CD8-positive, alpha-beta memory T cell (primary cell): ENCODE results near the gene TMIGD3. TPM values are rescaled to one million over a fixed set of nuclear protein-coding genes. Genes with fewer than 3 reads are reported as not detected.

ENCODE experiments used
- CTCF ChIA-PET: fragments of 350-600 bp; sonication (Branson Sonifier 250); formaldehyde crosslinking; loops from one replicate; lab custom pipeline; 2021; ENCODE audit warnings: antibody characterized with exemption; lab: Charles Lee
- POLR2A ChIA-PET: fragments of 350-600 bp; sonication (Branson Sonifier 250); formaldehyde crosslinking; loops from one replicate; lab custom pipeline; 2021; ENCODE audit warnings: antibody characterized with exemption; lab: Charles Lee
- DNase-seq, 5 donors: peaks; one replicate each; pipeline versions ENCODE4 v3.0.0 to v3.0.0-alpha.2; 2020 to 2022; ENCODE audit warnings: mixed read lengths in 1 of 5
- H3K27ac ChIP-seq: one replicate; pipeline ENCODE4 v1.7.0; 2013; ENCODE audit warnings: low read depth, mild to moderate bottlenecking, low read length, moderate library complexity
- H3K27me3 ChIP-seq: 2 replicates; pipeline ENCODE4 v1.7.0; 2013; ENCODE audit warnings: low read length, mild to moderate bottlenecking; ENCODE audit not compliant: insufficient read depth, poor library complexity, severe bottlenecking
- H3K36me3 ChIP-seq: 2 replicates; pipeline ENCODE4 v1.7.0; 2013; ENCODE audit warnings: mild to moderate bottlenecking, low read length, moderate library complexity; ENCODE audit not compliant: insufficient read depth
- H3K4me1 ChIP-seq: 2 replicates; pipeline ENCODE4 v1.7.0; 2013; ENCODE audit warnings: mild to moderate bottlenecking, low read length, moderate library complexity; ENCODE audit not compliant: insufficient read depth
- H3K4me3 ChIP-seq: 2 replicates; pipeline ENCODE4 v1.7.0; 2013; ENCODE audit warnings: mild to moderate bottlenecking, low read length
- H3K9me3 ChIP-seq: 2 replicates; pipeline ENCODE4 v1.7.0; 2013; ENCODE audit warnings: mild to moderate bottlenecking, low read length
- H3K27ac Mint-ChIP-seq, 8 donors: one replicate each; pipeline ENCODE4 v1.8.0; 2020 to 2021; ENCODE audit warnings: mixed read lengths in 8 of 8, mild to moderate bottlenecking in 6 of 8, inconsistent platforms in 3 of 8, moderate library complexity in 3 of 8
- H3K27me3 Mint-ChIP-seq, 2 donors: one replicate each; pipeline ENCODE4 v1.8.0; 2020 to 2021; ENCODE audit warnings: mixed read lengths in 2 of 2, mild to moderate bottlenecking in 1 of 2, moderate library complexity in 1 of 2
- H3K36me3 Mint-ChIP-seq, 3 donors: one replicate each; pipeline ENCODE4 v1.8.0; 2020 to 2021; ENCODE audit warnings: mixed read lengths in 3 of 3, inconsistent platforms in 1 of 3, mild to moderate bottlenecking in 1 of 3
- H3K4me1 Mint-ChIP-seq, 3 donors: one replicate each; pipeline ENCODE4 v1.8.0; 2020 to 2021; ENCODE audit warnings: mixed read lengths in 3 of 3, inconsistent platforms in 1 of 3, mild to moderate bottlenecking in 1 of 3
- H3K4me3 Mint-ChIP-seq, 7 donors: one replicate each; pipeline ENCODE4 v1.8.0; 2020 to 2021; ENCODE audit warnings: mixed read lengths in 7 of 7, mild to moderate bottlenecking in 6 of 7, moderate library complexity in 4 of 7, inconsistent platforms in 2 of 7
- H3K9me3 Mint-ChIP-seq, 5 donors: one replicate each; pipeline ENCODE4 v1.8.0; 2020 to 2022; ENCODE audit warnings: mixed read lengths in 5 of 5, mild to moderate bottlenecking in 3 of 5, moderate library complexity in 2 of 5, inconsistent platforms in 1 of 5
- polyA plus RNA-seq: library from polyadenylated mRNA; unstranded; fragments of 300-500 nt; fragmentation: Illumina TruSeq; gene quantifications from one replicate; pipeline ENCODE4 v1.2.3, GENCODE V29; 2021
- total RNA-seq, 2 experiments: library from RNA; stranded (reverse); gene quantifications; one replicate each; pipeline ENCODE4 v1.2.3, GENCODE V29; 2021

TMIGD3 gene
- total and polyA plus RNA-seq, 3 experiments from 2014 or later = 0.26 TPM; not detected in 2

DNA sequence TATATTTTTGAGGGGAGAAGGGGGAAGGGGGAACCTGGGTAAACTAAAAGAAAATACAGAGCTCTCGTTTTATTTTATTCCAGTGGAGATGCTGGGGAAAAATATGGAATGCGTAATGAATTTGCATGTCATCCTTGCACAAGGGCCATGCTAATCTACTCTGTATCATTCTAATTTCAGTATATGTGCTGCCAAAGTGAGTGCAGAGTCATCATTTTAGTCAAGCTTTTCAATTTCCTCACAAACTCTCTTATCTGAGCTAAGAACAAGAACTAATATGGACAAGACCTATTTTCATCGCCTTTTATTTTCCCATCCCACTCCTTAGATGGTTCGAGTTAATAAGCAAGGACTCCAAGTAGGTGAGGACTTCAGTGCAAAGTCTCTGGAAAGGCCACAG lies 13.2 kb downstream of the TMIGD3 start:
- no peak for DNase-seq
- Mint-ChIP-seq H3K4me3 (no peak overlapping the region), H3K9me3 (no peaks in the 10 kb centered on the region), H3K36me3 (no peaks in the 10 kb centered on the region), H3K4me1 (no peaks in the 10 kb centered on the region), H3K27ac (no peak overlapping the region), H3K27me3 (no peaks in the 10 kb centered on the region)
- H3K36me3 ChIP-seq = no peaks in the 10 kb centered on the region
- POLR2A ChIA-PET = no interaction called here
- no peak overlapping the region for H3K4me3 ChIP-seq
- no peaks in the 10 kb centered on the region for H3K27me3 ChIP-seq
- CTCF ChIA-PET = interaction anchor here (0.8 to 1.2 kb wide), 3 partner anchors 9 to 18 kb away, joined by 3 to 4 read pairs (median 3); no protein-coding TSS in a partner anchor
- no peaks in the 10 kb centered on the region for H3K4me1 ChIP-seq
- no peak overlapping the region for H3K27ac ChIP-seq
- H3K9me3 ChIP-seq = no peaks in the 10 kb centered on the region

GRCh38 chr1:111489604-111490003 lies 13.8 kb downstream of the TMIGD3 start:
- no peak for DNase-seq
- Histone ChIP-seq H3K9me3 (no peaks in the 10 kb centered on the region), H3K4me3 (no peak overlapping the region), H3K27ac (no peak overlapping the region), H3K27me3 (no peaks in the 10 kb centered on the region), H3K4me1 (no peaks in the 10 kb centered on the region), H3K36me3 (no peaks in the 10 kb centered on the region)
- CTCF ChIA-PET = interaction anchor here (1.1 to 1.2 kb wide), 2 partner anchors 18 to 19 kb away, joined by 3 to 4 read pairs; no protein-coding TSS in a partner anchor
- Mint-ChIP-seq H3K36me3 (no peaks in the 10 kb centered on the region), H3K9me3 (no peaks in the 10 kb centered on the region), H3K27me3 (no peaks in the 10 kb centered on the region), H3K4me1 (no peaks in the 10 kb centered on the region), H3K4me3 (no peak overlapping the region), H3K27ac (no peak overlapping the region)
- POLR2A ChIA-PET = no interaction called here

DNA sequence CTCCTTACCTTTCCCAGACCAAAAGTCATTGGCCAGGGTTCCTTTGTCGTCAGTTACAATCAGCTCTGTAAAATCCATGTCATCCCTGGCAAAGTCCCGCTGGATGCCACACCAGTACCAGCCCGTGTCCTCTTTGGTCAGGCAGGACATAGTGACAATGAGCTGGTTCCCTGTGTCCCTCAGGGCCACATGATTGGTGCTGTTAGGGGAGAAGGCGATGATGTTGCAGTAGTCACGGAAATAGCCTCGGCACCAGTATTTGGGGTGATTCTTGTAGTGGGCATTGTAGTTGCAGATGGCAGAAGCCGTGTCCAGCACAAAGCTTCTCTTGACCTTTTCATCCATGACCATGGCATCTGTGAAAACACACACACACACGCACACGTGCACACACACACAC lies 14.8 kb downstream of the TMIGD3 start:
- Mint-ChIP-seq H3K36me3 (no peaks in the 10 kb centered on the region), H3K27ac (no peak overlapping the region), H3K4me1 (peaks cover 0 to 5% (median under 1%) of the 10 kb centered on the region in 3 donors), H3K27me3 (no peaks in the 10 kb centered on the region), H3K9me3 (no peaks in the 10 kb centered on the region), H3K4me3 (no peak overlapping the region)
- Histone ChIP-seq H3K4me1 (no peaks in the 10 kb centered on the region), H3K27me3 (no peaks in the 10 kb centered on the region), H3K27ac (no peak overlapping the region), H3K9me3 (no peaks in the 10 kb centered on the region), H3K36me3 (no peaks in the 10 kb centered on the region), H3K4me3 (no peak overlapping the region)
- DNase-seq = no peak
- POLR2A ChIA-PET = no interaction called here
- CTCF ChIA-PET = interaction anchor here (1.1 kb wide), 1 partner anchor 20 kb away, joined by 3 read pairs; no protein-coding TSS in a partner anchor

DNA sequence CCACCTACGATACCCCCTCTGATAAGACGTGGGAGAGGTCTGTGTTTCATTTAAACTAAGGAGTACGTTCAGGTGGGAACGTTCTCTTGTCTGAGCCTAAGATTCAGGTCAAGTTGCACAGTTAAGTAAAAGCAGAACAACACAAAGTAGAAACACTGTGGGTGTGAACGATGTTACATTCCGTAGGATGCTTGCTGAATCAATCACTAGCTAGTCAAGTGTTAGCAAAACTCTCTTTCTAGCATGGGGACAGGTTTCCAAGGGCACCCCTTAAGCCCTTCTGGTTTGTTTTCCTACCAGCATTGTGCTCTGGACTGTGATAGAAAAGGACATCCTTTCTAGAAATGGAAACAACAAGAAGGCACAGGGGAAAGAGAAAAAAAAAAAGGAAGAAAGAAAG lies 16.3 kb downstream of the TMIGD3 start:
- Histone ChIP-seq H3K36me3 (no peaks in the 10 kb centered on the region), H3K4me3 (no peak overlapping the region), H3K27me3 (no peaks in the 10 kb centered on the region), H3K27ac (no peak overlapping the region), H3K9me3 (no peaks in the 10 kb centered on the region), H3K4me1 (no peaks in the 10 kb centered on the region)
- no peak for DNase-seq
- Mint-ChIP-seq H3K36me3 (no peaks in the 10 kb centered on the region), H3K4me1 (peaks cover 0 to 11% (median 6%) of the 10 kb centered on the region in 3 donors), H3K27me3 (no peaks in the 10 kb centered on the region), H3K4me3 (no peak overlapping the region), H3K9me3 (no peaks in the 10 kb centered on the region), H3K27ac (no peak overlapping the region)
- CTCF ChIA-PET = no interaction called here
- POLR2A ChIA-PET = no interaction called here

GRCh38 chr1:111486431-111486830 lies 17.0 kb downstream of the TMIGD3 start:
- Histone ChIP-seq H3K4me3 (no peak overlapping the region), H3K27ac (no peak overlapping the region), H3K27me3 (no peaks in the 10 kb centered on the region), H3K36me3 (no peaks in the 10 kb centered on the region), H3K9me3 (no peaks in the 10 kb centered on the region), H3K4me1 (no peaks in the 10 kb centered on the region)
- no peaks in the 10 kb centered on the region for H3K27me3 Mint-ChIP-seq
- no peak overlapping the region for H3K4me3 Mint-ChIP-seq
- peaks cover 4 to 15% (median 6%) of the 10 kb centered on the region in 3 donors for H3K4me1 Mint-ChIP-seq
- POLR2A ChIA-PET = no interaction called here
- no peak overlapping the region for H3K27ac Mint-ChIP-seq
- H3K36me3 Mint-ChIP-seq = no peaks in the 10 kb centered on the region
- CTCF ChIA-PET = interaction anchor here (0.9 to 1.8 kb wide), 4 partner anchors 10 to 268 kb away, joined by 3 to 15 read pairs (median 3); partner anchors contain the start of genes ADORA3 and TMIGD3
- no peaks in the 10 kb centered on the region for H3K9me3 Mint-ChIP-seq
- no peak for DNase-seq

DNA sequence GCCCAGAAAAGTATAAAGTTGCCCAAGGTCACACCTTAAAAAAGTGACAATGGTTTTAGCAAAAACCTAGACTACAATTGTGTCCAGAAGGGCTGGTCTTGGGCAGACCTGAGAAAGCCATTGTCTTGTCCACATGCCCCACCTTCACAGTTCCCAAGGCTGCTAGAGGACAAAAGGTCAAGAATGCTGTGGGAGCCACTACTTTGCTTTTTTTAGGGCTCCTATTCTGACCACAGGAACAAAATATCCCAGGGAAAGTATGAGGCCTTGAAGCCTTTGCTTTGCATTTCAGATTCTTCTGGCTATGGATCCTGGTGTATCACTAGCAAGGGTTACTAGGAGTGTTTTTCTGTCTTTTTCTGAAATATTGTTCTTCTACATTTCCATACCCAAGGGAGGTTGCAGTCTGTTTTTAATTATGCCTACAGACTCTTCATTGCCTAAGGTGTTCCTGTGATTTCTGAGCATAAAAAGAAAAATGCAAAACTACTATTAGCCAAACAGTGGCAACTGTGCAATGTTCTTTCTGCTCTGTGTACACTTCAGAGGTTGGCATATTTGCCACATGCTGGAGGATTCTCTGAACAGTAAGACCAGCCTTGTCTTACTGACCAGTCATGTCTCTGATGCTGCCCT lies 18.9 kb downstream of the TMIGD3 start:
- H3K9me3 Mint-ChIP-seq = no peaks in the 10 kb centered on the region
- peaks cover 7 to 19% (median 11%) of the 10 kb centered on the region in 3 donors for H3K4me1 Mint-ChIP-seq
- Histone ChIP-seq H3K4me3 (no peak overlapping the region), H3K27ac (no peak overlapping the region), H3K36me3 (no peaks in the 10 kb centered on the region), H3K27me3 (no peaks in the 10 kb centered on the region), H3K9me3 (no peaks in the 10 kb centered on the region), H3K4me1 (no peaks in the 10 kb centered on the region)
- no peaks in the 10 kb centered on the region for H3K27me3 Mint-ChIP-seq
- H3K36me3 Mint-ChIP-seq = no peaks in the 10 kb centered on the region
- CTCF ChIA-PET = interaction anchor here (0.8 to 1.8 kb wide), 2 partner anchors 13 to 24 kb away, joined by 3 to 15 read pairs; no protein-coding TSS in a partner anchor
- no peak for DNase-seq
- H3K4me3 Mint-ChIP-seq = no peak overlapping the region
- POLR2A ChIA-PET = no interaction called here
- peak overlapping the region in 1 of 8 donors; percentile 86 for H3K27ac Mint-ChIP-seq

DNA sequence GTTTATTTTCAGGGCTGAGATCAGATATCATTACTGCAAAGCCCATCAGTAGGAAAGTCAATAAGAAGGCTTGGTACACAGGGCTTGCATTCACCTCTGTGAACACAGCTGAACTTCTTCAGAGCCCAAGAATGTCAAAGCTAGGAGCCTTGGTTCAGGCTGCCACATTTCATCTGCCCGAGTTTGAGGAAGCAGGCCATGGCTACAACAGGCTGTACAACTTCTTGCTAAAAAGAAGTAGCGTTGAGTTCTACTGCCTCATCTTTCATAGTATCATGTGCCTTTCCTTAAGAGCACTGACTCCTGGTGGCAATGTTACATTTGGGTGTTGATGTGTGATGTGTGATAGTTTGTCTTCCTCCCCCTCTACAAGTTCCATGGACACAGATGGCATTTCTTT lies 19.6 kb downstream of the TMIGD3 start:
- no peaks in the 10 kb centered on the region for H3K9me3 Mint-ChIP-seq
- no peak overlapping the region for H3K27ac Mint-ChIP-seq
- CTCF ChIA-PET = interaction anchor here (1.1 kb wide), 1 partner anchor 15 kb away, joined by 3 read pairs; no protein-coding TSS in a partner anchor
- POLR2A ChIA-PET = no interaction called here
- no peaks in the 10 kb centered on the region for H3K27me3 ChIP-seq
- peaks cover 3% of the 10 kb centered on the region for H3K4me1 ChIP-seq
- H3K4me3 ChIP-seq = no peak overlapping the region
- no peaks in the 10 kb centered on the region for H3K27me3 Mint-ChIP-seq
- no peaks in the 10 kb centered on the region for H3K9me3 ChIP-seq
- no peak overlapping the region for H3K27ac ChIP-seq
- DNase-seq = no peak
- no peaks in the 10 kb centered on the region for H3K36me3 ChIP-seq
- no peaks in the 10 kb centered on the region for H3K36me3 Mint-ChIP-seq
- H3K4me1 Mint-ChIP-seq = peaks cover 8 to 20% (median 13%) of the 10 kb centered on the region in 3 donors
- no peak overlapping the region for H3K4me3 Mint-ChIP-seq

GRCh38 chr1:111483166-111483565 lies 20.3 kb downstream of the TMIGD3 start:
- peaks cover 2% of the 10 kb centered on the region for H3K36me3 ChIP-seq
- ChIA-PET CTCF (interaction anchor here (1.1 to 1.7 kb wide), 3 partner anchors 15 to 211 kb away, joined by 3 read pairs; no protein-coding TSS in a partner anchor), POLR2A (no interaction called here)

More at GRCh38 chr1:111483166-111483565, 20.3 kb downstream of the TMIGD3 start:
- Mint-ChIP-seq H3K36me3 (peaks cover 0 to 3% (median 0%) of the 10 kb centered on the region in 3 donors), H3K9me3 (no peaks in the 10 kb centered on the region), H3K4me1 (peaks cover 15 to 27% (median 20%) of the 10 kb centered on the region in 3 donors), H3K4me3 (no peak overlapping the region), H3K27ac (peak overlapping the region in 2 of 8 donors; percentile 10 to 23), H3K27me3 (no peaks in the 10 kb centered on the region)
- Histone ChIP-seq H3K9me3 (no peaks in the 10 kb centered on the region), H3K4me3 (no peak overlapping the region), H3K4me1 (peaks cover 10% of the 10 kb centered on the region), H3K27me3 (no peaks in the 10 kb centered on the region), H3K27ac (no peak overlapping the region)
- DNase-seq = no peak
